Measurements from ENCODE around the gene OR7C2.

DNA sequence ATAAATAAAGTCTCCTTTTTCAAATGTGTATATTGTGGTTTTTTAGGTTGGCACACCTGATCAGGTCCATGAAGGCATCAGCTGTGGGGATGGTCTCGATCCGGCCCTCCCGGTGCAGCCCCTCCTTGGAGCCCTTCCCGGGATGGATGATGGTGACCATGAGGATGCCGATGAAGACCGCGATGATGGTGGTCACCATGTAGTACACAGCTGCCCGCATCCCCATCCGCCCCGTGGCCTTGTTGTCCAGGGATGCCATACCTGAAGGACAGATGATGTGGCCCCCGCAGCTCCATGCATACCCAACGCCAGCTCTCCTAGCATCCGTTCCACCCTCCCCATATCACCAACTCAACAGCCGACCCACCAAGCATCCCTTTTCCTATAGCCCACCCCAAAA is 27.0 kb downstream of the OR7C2 start:
- TF ChIP-seq, protein P1, sequence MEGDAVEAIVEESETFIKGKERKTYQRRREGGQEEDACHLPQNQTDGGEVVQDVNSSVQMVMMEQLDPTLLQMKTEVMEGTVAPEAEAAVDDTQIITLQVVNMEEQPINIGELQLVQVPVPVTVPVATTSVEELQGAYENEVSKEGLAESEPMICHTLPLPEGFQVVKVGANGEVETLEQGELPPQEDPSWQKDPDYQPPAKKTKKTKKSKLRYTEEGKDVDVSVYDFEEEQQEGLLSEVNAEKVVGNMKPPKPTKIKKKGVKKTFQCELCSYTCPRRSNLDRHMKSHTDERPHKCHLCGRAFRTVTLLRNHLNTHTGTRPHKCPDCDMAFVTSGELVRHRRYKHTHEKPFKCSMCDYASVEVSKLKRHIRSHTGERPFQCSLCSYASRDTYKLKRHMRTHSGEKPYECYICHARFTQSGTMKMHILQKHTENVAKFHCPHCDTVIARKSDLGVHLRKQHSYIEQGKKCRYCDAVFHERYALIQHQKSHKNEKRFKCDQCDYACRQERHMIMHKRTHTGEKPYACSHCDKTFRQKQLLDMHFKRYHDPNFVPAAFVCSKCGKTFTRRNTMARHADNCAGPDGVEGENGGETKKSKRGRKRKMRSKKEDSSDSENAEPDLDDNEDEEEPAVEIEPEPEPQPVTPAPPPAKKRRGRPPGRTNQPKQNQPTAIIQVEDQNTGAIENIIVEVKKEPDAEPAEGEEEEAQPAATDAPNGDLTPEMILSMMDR (IDR thresholded peaks at IDR 0.05): no peak
- TF ChIP-seq POLR2A (IDR thresholded peaks at IDR 0.05): no peak
